ENCODE results near the gene AGAP2. TPM values are rescaled to one million over a fixed set of nuclear protein-coding genes. Genes with fewer than 3 reads are reported as not detected.
"Not testable (repeated sequence)": the region's sequence is repeated elsewhere in the genome, so short reads cannot be mapped to it uniquely, and the experiment has no call there.

The AGAP2 gene
- total RNA-seq, 1 donor from 2014 or later: not detected

DNA sequence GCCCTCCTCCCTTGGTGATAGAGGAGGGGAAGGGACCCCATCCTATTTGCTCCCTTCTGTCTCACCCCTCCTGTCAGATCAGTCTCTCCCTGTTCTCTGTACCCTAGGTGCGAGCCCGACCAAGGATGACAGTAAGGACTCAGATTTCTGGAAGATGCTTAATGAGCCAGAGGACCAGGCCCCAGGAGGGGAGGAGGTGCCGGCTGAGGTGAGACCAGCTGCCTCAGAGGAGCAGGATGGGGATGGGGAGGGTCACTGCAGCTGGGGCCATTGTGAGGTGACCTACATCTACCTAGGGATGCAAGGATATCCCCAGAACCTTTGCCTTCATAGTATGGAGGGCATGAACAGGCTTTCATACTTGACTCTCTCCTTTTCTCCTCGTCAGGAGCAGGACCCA, 22.2 kb downstream of the AGAP2 start:
- Histone ChIP-seq H3K4me3 (ENCODE audit: low read depth, low read length) (no peak overlapping the region), H3K27me3 (ENCODE audit: control insufficient read depth, insufficient read depth, low read length) (no peaks in the 10 kb centered on the region), H3K36me3 (ENCODE audit: control insufficient read depth, insufficient read depth, low read length) (peaks cover 2% of the 10 kb centered on the region)
- DNase-seq (ENCODE audit: low read depth): no peak
- TF ChIP-seq, protein P1, sequence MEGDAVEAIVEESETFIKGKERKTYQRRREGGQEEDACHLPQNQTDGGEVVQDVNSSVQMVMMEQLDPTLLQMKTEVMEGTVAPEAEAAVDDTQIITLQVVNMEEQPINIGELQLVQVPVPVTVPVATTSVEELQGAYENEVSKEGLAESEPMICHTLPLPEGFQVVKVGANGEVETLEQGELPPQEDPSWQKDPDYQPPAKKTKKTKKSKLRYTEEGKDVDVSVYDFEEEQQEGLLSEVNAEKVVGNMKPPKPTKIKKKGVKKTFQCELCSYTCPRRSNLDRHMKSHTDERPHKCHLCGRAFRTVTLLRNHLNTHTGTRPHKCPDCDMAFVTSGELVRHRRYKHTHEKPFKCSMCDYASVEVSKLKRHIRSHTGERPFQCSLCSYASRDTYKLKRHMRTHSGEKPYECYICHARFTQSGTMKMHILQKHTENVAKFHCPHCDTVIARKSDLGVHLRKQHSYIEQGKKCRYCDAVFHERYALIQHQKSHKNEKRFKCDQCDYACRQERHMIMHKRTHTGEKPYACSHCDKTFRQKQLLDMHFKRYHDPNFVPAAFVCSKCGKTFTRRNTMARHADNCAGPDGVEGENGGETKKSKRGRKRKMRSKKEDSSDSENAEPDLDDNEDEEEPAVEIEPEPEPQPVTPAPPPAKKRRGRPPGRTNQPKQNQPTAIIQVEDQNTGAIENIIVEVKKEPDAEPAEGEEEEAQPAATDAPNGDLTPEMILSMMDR (IDR thresholded peaks at IDR 0.05; ENCODE audit: insufficient read depth, low read length, poor library complexity, severe bottlenecking): no peak

DNA sequence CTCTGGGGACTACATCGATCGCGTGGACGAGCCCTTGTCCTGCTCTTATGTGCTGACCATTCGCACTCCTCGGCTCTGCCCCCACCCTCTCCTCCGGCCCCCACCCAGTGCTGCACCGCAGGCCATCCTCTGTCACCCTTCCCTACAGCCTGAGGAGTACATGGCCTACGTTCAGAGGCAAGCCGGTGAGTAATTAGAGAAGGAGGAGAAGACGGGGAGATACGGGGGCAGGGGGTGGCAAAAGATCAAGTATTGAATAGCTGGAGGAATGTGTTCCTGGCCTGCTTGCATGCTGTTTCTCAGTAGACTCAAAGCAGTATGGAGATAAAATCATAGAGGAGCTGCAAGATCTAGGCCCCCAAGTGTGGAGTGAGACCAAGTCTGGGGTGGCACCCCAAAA, 22.8 kb downstream of the AGAP2 start:
- no peak for DNase-seq (ENCODE audit: low read depth)
- Histone ChIP-seq H3K27me3 (ENCODE audit: control insufficient read depth, insufficient read depth, low read length) (no peaks in the 10 kb centered on the region), H3K4me3 (ENCODE audit: low read depth, low read length) (no peak overlapping the region), H3K36me3 (ENCODE audit: control insufficient read depth, insufficient read depth, low read length) (peaks cover 2% of the 10 kb centered on the region)
- TF ChIP-seq, protein P1 (IDR thresholded peaks at IDR 0.05; ENCODE audit: insufficient read depth, low read length, poor library complexity, severe bottlenecking): no peak

DNA sequence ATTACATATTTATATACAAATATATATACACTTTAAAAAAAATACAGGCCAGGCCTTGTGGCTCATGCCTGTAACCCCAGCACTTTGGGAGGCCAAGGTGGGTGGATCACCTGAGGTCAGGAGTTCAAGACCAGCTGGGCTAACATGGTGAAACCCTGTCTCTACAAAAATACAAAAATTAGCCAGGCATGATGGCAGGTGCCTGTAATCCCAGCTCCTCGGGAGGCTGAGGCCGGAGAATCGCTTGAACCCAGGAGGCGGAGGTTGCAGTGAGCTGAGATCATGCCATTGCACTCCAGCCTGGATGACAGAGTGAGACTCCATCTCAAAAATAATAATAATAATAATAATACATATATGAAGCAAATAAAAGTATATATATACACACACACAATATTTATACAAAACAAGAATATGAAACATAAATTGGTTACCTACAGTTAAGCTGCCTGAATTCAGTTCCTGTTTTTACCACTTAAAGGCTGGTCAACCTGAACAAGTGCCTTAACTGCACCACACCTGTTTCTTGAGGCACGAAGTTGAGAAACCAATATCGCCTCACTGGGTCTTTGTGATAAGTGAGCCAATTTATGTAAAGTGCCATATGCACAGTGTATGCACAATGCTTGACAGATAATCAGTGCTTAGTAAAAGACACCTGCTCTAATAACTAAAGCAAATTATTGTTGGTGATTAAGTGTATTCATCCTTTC, 23.4 kb downstream of the AGAP2 start:
- not testable (repeated sequence) for DNase-seq (ENCODE audit: low read depth); H3K36me3 ChIP-seq (ENCODE audit: control insufficient read depth, insufficient read depth, low read length); H3K4me3 ChIP-seq (ENCODE audit: low read depth, low read length); H3K27me3 ChIP-seq (ENCODE audit: control insufficient read depth, insufficient read depth, low read length)

DNA sequence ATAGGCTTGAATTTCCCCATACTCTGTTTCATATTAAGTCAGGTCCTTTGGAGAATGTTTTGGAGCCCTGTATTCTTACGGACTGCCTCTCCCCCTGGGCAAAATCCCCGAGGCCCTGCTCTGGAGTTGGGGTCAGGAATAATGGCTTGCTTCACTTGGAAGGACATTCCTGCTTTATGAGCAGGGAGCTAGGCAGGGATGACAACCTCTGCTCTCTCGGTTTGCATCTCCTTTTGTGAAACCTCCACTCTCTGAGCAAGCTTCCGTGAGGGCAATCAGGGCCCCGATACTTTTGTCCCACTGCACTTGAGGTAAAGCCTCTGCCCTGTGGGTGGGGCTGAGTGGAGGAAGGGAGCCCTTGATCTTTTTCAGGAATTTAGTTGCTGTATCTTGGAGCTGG, 25.3 kb downstream of the AGAP2 start:
- DNase-seq (ENCODE audit: low read depth): no peak
- no peaks in the 10 kb centered on the region for H3K27me3 ChIP-seq (ENCODE audit: control insufficient read depth, insufficient read depth, low read length)
- TF ChIP-seq, protein P1 (IDR thresholded peaks at IDR 0.05; ENCODE audit: insufficient read depth, low read length, poor library complexity, severe bottlenecking): no peak
- H3K36me3 ChIP-seq (ENCODE audit: control insufficient read depth, insufficient read depth, low read length): no peaks in the 10 kb centered on the region
- no peak overlapping the region for H3K4me3 ChIP-seq (ENCODE audit: low read depth, low read length)

DNA sequence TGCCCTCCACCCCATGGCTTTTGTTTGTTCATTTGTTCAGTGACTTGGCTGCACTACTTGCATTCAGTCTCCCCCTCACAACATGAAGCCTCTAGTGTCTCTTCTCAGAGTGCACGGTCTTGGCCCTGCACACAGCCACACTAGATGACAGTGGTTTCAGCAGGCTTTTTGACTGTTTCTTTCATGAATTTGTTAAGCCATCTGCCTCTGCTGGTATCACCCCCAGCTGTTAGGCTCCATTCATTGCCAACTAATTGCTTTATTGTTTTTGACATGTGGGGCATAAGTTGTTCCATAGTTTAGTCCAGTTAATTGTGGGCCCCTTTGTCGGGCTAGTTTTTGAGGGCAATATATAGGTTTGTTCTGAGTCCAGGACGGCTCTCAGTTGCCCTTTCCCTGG, 25.8 kb downstream of the AGAP2 start:
- Histone ChIP-seq H3K4me3 (ENCODE audit: low read depth, low read length) (no peak overlapping the region), H3K36me3 (ENCODE audit: control insufficient read depth, insufficient read depth, low read length) (no peaks in the 10 kb centered on the region), H3K27me3 (ENCODE audit: control insufficient read depth, insufficient read depth, low read length) (no peaks in the 10 kb centered on the region)
- DNase-seq (ENCODE audit: low read depth): no peak
- TF ChIP-seq, protein P1 (IDR thresholded peaks at IDR 0.05; ENCODE audit: insufficient read depth, low read length, poor library complexity, severe bottlenecking): no peak

DNA sequence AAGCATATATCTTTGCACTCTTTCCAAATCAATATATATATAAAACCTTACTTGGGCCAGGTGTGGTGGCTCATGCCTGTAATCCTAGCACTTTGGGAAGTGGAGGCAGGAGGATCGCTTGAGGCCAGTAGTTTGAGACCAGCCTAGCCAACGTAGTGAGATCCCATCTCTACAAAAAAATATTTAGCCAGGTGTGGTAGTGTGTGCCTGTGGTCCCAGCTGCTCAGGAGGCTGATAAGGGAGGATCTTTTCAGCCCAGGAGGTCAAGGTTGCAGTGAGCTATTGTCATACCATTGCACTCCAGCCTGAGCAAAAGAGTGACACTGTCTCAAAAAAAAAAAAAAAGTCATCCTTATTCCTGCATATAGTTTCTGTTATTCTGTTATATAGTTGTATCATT, 30.2 kb downstream of the AGAP2 start:
- H3K4me3 ChIP-seq (ENCODE audit: low read depth, low read length): no peak overlapping the region
- no peaks in the 10 kb centered on the region for H3K36me3 ChIP-seq (ENCODE audit: control insufficient read depth, insufficient read depth, low read length)
- TF ChIP-seq, protein P1 (IDR thresholded peaks at IDR 0.05; ENCODE audit: insufficient read depth, low read length, poor library complexity, severe bottlenecking): no peak
- no peaks in the 10 kb centered on the region for H3K27me3 ChIP-seq (ENCODE audit: control insufficient read depth, insufficient read depth, low read length)
- no peak for DNase-seq (ENCODE audit: low read depth)

Measured in kidney epithelial cell (primary cell).